GM12878 (cell line): Measurements from ENCODE around the gene IFT22.

Experiments used
- CEBPB ChIP-seq, 2 experiments: fragments of 150-350 bp in 1 of 2; IDR thresholded peaks; 2 replicates each; pipeline ENCODE4 v1.6.1; 2012 to 2014; ENCODE audit warnings: low read depth in 2 of 2, low read length in 2 of 2, borderline replicate concordance in 1 of 2, inconsistent platforms in 1 of 2
- CHD2 ChIP-seq: IDR thresholded peaks from 2 replicates; pipeline ENCODE4 v1.6.1; 2011; ENCODE audit warnings: low read depth, low read length, improper control_type of control experiment, borderline replicate concordance
- EZH2 ChIP-seq: IDR thresholded peaks from 2 replicates; pipeline ENCODE4 v1.6.1; 2012; ENCODE audit warnings: low read depth, mild to moderate bottlenecking, control low read depth, inconsistent platforms, low read length, borderline replicate concordance; ENCODE audit not compliant: control insufficient read depth
- MXI1 ChIP-seq: fragments of 150-350 bp; IDR thresholded peaks from 2 replicates; pipeline ENCODE4 v1.6.1; 2011; ENCODE audit warnings: low read depth, mild to moderate bottlenecking, inconsistent platforms, low read length, improper control_type of control experiment
- POLR2A ChIP-seq: IDR thresholded peaks from 2 replicates; pipeline ENCODE4 v1.6.1; 2011; ENCODE audit warnings: low read depth, mild to moderate bottlenecking, low read length
- ZBED1 ChIP-seq: IDR thresholded peaks from 2 replicates; pipeline ENCODE4 v1.6.1; 2016; ENCODE audit warnings: borderline replicate concordance
- TF ChIP-seq, protein P1 (sequence below): fragments of 450-650 bp; formaldehyde crosslinking; IDR thresholded peaks from 2 replicates; pipeline ENCODE4 v1.5.0; 2022; ENCODE audit warnings: mild to moderate bottlenecking, missing genetic modification characterization
- TF ChIP-seq, protein P2 (sequence below): fragments of 450-650 bp; IDR thresholded peaks from 2 replicates; pipeline ENCODE4 v1.6.1; 2017; ENCODE audit warnings: borderline replicate concordance

DNA sequence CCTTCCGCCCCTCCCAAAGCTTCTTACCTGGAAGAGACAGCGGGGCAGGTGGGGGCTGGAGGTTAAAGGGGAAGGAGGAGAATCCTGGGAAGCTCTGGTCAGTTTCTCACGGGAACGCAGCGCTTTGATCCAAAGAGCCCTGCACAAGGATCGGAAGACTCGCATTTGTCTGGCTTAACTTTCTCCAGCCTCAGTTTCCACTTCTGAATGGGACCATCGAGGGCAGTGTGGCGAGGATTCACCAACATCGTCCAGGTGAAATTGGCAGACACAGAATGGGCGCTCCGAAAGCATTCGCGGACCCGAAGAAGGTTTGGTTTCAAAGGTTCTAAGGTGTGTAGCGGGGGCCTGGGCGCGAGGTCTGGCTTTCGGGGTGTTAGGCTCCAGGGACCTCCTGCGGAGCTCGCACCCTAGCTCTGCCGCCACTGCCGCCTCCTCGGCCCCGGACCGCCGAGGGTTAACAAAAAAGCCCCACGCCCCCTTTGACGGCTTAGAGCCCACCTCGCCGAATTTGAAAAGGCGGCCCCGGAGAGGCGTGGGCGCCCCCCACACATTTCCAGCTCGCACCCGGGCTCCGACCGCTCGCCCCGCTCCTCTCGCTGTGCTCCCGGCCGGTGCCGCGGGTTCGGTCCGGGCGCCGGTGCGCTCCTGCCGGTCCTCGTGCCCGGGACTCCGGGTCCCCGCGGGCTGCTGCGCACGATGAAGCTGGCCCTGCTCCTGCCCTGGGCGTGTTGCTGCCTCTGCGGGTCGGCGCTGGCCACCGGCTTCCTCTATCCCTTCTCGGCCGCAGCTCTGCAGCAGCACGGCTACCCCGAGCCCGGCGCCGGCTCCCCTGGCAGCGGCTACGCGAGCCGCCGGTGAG, 41.0 kb upstream of the IFT22 start, which contains the start of gene COL26A1:
- TF ChIP-seq CHD2 (no peak), CEBPB (IDR thresholded peaks at IDR 0.05; ENCODE audit: borderline replicate concordance in 1 of 2, low read depth in 2 of 2, low read length in 2 of 2) (no peak), EZH2 (no peak), POLR2A (no peak), ZBED1 (no peak), MXI1 (no peak)
- TF ChIP-seq, protein P1, sequence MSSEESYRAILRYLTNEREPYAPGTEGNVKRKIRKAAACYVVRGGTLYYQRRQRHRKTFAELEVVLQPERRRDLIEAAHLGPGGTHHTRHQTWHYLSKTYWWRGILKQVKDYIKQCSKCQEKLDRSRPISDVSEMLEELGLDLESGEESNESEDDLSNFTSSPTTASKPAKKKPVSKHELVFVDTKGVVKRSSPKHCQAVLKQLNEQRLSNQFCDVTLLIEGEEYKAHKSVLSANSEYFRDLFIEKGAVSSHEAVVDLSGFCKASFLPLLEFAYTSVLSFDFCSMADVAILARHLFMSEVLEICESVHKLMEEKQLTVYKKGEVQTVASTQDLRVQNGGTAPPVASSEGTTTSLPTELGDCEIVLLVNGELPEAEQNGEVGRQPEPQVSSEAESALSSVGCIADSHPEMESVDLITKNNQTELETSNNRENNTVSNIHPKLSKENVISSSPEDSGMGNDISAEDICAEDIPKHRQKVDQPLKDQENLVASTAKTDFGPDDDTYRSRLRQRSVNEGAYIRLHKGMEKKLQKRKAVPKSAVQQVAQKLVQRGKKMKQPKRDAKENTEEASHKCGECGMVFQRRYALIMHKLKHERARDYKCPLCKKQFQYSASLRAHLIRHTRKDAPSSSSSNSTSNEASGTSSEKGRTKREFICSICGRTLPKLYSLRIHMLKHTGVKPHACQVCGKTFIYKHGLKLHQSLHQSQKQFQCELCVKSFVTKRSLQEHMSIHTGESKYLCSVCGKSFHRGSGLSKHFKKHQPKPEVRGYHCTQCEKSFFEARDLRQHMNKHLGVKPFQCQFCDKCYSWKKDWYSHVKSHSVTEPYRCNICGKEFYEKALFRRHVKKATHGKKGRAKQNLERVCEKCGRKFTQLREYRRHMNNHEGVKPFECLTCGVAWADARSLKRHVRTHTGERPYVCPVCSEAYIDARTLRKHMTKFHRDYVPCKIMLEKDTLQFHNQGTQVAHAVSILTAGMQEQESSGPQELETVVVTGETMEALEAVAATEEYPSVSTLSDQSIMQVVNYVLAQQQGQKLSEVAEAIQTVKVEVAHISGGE (CRISPR knock-in tag): no peak
- TF ChIP-seq, protein P2, sequence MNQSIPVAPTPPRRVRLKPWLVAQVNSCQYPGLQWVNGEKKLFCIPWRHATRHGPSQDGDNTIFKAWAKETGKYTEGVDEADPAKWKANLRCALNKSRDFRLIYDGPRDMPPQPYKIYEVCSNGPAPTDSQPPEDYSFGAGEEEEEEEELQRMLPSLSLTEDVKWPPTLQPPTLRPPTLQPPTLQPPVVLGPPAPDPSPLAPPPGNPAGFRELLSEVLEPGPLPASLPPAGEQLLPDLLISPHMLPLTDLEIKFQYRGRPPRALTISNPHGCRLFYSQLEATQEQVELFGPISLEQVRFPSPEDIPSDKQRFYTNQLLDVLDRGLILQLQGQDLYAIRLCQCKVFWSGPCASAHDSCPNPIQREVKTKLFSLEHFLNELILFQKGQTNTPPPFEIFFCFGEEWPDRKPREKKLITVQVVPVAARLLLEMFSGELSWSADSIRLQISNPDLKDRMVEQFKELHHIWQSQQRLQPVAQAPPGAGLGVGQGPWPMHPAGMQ: no peak
